T-helper 2 cell (primary cell): ENCODE measurements around the gene ZNF513.
A peak's percentile ranks its signal among the peaks of the same experiment; 100 is the strongest.

Experiments
- DNase-seq, 5 experiments: peaks; one replicate each; pipeline versions ENCODE4 v3.0.0 to v3.0.0-alpha.2; 2012 to 2022

ZNF513 gene

GRCh38 chr2:27381577-27382181, 1.1 kb upstream of the ZNF513 start:
- DNase-seq = no peak

GRCh38 chr2:27379836-27380625, 503 bp downstream of the ZNF513 start:
- peak in 1 of 5 experiments; percentile 71 for DNase-seq

GRCh38 chr2:27379383-27379835, 1.1 kb downstream of the ZNF513 start:
- DNase-seq = no peak

- DNase-seq = no peak
Measured at GRCh38 chr2:27378809-27379290, 1.7 kb downstream of the ZNF513 start.

GRCh38 chr2:27378096-27378808, 2.3 kb downstream of the ZNF513 start:
- DNase-seq = no peak

GRCh38 chr2:27377618-27378095, 2.9 kb downstream of the ZNF513 start:
- DNase-seq = no peak

GRCh38 chr2:27376866-27377617, 3.5 kb downstream of the ZNF513 start:
- no peak for DNase-seq

- DNase-seq = no peak
Measured at GRCh38 chr2:27376151-27376865, 4.2 kb downstream of the ZNF513 start.

GRCh38 chr2:27375513-27376099, 4.9 kb downstream of the ZNF513 start:
- no peak for DNase-seq

- DNase-seq = no peak
Measured at GRCh38 chr2:27373567-27373966, 7.0 kb downstream of the ZNF513 start.

- DNase-seq = peak in 1 of 5 experiments; percentile 33
Measured at GRCh38 chr2:27372937-27373336, 7.6 kb downstream of the ZNF513 start.

- peak in 1 of 5 experiments; percentile 49 for DNase-seq
Measured at GRCh38 chr2:27370816-27371620, 9.5 kb downstream of the ZNF513 start.

- DNase-seq = peak; percentile 97 to 100 (median 99)
Measured at GRCh38 chr2:27370026-27370815, 10.3 kb downstream of the ZNF513 start, which contains the start of the genes EIF2B4 and SNX17. Gene EIF2B4, minus strand, starts transcription at chr2:27370338. Its CDS starts 24 bp downstream, at chr2:27370314. Gene SNX17, plus strand, starts transcription at chr2:27370616. Its CDS starts 128 bp downstream, at chr2:27370744.

- DNase-seq = no peak
Measured at GRCh38 chr2:27369471-27370025, 11.0 kb downstream of the ZNF513 start.

GRCh38 chr2:27363933-27364332, 16.6 kb downstream of the ZNF513 start:
- DNase-seq = no peak

- no peak for DNase-seq
Measured at GRCh38 chr2:27362678-27363420, 17.7 kb downstream of the ZNF513 start.

GRCh38 chr2:27356382-27357181, 24.0 kb downstream of the ZNF513 start, which contains the start of gene GTF3C2:
Gene GTF3C2, minus strand, starts transcription at chr2:27356764. Its CDS starts 13,210 bp downstream, at chr2:27343554.
- DNase-seq = peak; percentile 75 to 97 (median 88)
